NB4 (cell line): Measurements from ENCODE around the gene C4orf50.

Experiments used
- DNase-seq: peaks from one replicate; pipeline ENCODE4 v3.0.0; 2010; ENCODE audit warnings: low read depth
- H3K4me3 ChIP-seq: one replicate; pipeline ENCODE4 v1.5.1; 2011; ENCODE audit warnings: mild to moderate bottlenecking, low read depth, low read length, moderate library complexity
- MYC ChIP-seq: IDR thresholded peaks from 2 replicates; pipeline ENCODE4 v1.6.1; 2011; ENCODE audit warnings: low read depth, low read length
- POLR2A ChIP-seq: IDR thresholded peaks from 2 replicates; pipeline ENCODE4 v1.6.1; 2011; ENCODE audit warnings: mild to moderate bottlenecking; ENCODE audit not compliant: insufficient read length; ENCODE audit errors: extremely low read depth
- TF ChIP-seq, protein P1 (sequence below): IDR thresholded peaks from 2 replicates; pipeline ENCODE4 v1.6.1; 2011; ENCODE audit warnings: low read depth, low read length
- TF ChIP-seq, protein P2 (sequence below): IDR thresholded peaks from one replicate; pipeline ENCODE4 v1.5.1; 2012; ENCODE audit warnings: low read depth, low read length

Gene C4orf50

DNA sequence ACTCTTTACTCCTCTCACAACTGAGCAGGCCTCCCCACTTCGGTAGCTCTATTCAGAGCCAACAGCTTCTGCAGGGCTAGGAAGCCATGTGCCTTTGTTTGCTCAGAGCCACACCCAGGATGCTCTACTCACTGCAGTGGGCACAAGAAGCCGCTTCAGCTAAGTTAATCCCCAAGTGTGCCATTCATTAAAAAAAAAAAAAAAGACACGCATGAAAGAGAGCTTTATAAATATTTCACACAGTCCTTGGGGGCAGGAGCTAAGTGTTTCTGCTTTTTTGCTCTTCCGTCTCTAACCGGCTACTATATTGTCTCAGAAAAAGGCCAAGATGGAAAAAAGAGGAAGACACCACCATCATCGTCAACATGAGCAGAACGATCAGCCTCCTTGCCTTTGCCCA is 133.4 kb downstream of the C4orf50 start:
- TF ChIP-seq, protein P1, sequence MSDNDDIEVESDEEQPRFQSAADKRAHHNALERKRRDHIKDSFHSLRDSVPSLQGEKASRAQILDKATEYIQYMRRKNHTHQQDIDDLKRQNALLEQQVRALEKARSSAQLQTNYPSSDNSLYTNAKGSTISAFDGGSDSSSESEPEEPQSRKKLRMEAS, result no peak
- TF ChIP-seq, protein P2, sequence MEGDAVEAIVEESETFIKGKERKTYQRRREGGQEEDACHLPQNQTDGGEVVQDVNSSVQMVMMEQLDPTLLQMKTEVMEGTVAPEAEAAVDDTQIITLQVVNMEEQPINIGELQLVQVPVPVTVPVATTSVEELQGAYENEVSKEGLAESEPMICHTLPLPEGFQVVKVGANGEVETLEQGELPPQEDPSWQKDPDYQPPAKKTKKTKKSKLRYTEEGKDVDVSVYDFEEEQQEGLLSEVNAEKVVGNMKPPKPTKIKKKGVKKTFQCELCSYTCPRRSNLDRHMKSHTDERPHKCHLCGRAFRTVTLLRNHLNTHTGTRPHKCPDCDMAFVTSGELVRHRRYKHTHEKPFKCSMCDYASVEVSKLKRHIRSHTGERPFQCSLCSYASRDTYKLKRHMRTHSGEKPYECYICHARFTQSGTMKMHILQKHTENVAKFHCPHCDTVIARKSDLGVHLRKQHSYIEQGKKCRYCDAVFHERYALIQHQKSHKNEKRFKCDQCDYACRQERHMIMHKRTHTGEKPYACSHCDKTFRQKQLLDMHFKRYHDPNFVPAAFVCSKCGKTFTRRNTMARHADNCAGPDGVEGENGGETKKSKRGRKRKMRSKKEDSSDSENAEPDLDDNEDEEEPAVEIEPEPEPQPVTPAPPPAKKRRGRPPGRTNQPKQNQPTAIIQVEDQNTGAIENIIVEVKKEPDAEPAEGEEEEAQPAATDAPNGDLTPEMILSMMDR, result no peak
- TF ChIP-seq MYC, result no peak
- no peak for TF ChIP-seq POLR2A
- H3K4me3 ChIP-seq, result no peak overlapping the region
- DNase-seq, result no peak

DNA sequence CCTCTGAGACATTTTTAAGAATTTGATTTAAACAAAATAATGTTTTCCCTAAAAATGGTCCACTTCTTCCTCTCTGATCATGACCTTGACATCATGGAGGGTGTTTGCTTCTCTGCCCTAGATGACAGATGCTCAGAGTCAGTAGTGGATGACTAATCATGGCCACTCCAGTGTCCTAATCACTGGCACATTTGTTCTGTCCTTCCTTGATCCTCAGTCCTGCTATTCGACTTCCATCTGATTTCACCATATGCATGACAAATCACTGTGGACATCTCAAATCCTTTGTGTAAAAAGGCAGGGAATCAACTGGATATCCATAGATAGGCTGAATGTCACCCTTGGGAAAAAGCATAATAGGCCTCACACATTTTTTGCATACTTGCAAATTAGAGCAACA is 134.3 kb downstream of the C4orf50 start:
- no peak overlapping the region for H3K4me3 ChIP-seq
- TF ChIP-seq, protein P1, result no peak
- TF ChIP-seq, protein P2, result no peak
- TF ChIP-seq POLR2A (no peak), MYC (no peak)
- DNase-seq, result no peak

DNA sequence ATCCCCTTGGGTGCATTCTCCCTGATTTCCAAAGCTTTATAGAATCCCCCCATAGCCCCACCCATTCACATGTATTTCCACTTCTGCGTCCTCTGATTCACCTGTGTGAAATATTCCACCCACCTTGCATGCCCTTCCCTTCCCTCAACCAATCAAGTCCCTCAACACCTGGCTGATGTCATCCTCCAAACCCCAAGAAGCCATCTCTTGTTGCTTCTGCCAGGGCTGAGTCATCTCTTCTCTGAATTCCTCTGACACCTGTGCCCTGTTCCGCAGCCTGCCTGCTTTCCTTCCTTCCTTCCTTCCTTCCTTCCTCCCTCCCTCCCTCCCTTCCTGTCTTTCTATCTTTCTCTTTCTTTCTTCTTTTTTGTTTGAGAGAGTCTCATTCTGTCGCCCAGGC is 135.3 kb downstream of the C4orf50 start:
- TF ChIP-seq MYC, result no peak
- TF ChIP-seq, protein P1, result no peak
- TF ChIP-seq POLR2A, result no peak
- TF ChIP-seq, protein P2, result no peak
- no peak overlapping the region for H3K4me3 ChIP-seq
- DNase-seq, result no peak

DNA sequence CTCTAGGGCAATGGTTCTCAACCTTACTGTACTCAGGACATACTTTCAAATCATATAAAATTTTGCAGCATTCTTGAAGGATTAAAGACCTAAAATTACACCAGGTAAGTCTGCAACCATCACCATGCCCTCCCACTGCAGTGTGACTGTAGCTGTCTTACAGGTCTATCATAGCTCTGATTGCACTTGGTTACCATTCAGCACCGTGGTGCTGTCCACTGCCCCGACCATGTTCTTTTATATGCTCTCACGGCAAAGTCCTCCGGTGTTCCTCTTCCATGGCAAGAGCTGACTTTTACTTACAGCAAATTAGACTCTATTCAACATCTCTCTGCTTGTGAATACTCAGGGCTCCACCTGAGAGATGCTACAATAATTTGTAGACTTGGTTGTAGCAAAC is 136.9 kb downstream of the C4orf50 start:
- no peak for DNase-seq
- TF ChIP-seq POLR2A (no peak), MYC (no peak)
- no peak overlapping the region for H3K4me3 ChIP-seq

DNA sequence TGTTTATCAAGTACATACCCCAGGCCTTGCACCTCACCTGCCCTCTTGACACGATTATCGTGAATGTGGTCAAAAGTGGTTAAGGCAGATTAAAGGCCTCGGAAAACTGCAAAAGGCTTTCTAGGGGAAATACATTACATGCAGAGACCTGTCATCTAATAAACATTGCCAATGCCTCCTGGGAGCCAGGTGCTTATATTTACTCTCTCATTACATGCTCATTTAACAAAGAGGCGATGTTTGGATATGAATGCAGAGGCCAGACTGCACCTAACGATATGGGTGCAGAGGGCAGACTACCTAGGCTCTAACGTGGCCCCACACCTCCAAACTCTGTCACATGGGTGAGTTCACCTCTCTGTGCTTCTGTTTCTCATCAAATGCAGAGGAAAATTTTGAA is 139.9 kb downstream of the C4orf50 start:
- H3K4me3 ChIP-seq, result no peak overlapping the region
- no peak for TF ChIP-seq POLR2A
- no peak for TF ChIP-seq MYC
- TF ChIP-seq, protein P2, result no peak
- TF ChIP-seq, protein P1, result no peak
- no peak for DNase-seq

DNA sequence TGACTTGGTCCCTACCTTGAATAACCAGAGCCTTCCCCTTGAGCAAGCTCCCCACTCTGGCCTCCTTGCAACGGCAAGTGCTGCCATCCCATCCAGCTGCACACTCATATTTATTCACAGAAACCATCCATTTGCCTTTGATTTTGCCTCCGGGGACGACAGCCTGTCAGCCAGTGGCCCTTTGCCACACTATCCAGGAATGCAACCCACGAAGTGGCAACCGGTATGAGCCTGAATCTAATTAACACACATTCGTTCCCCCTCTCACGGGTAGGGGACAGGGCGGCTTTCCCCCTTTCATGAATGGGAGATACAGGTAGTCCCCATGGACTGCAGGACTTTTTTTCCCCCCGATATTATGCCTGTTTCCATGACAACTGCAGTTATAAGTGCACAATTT is 140.8 kb downstream of the C4orf50 start:
- DNase-seq, result no peak
- no peak overlapping the region for H3K4me3 ChIP-seq
- TF ChIP-seq MYC (no peak), POLR2A (no peak)
- TF ChIP-seq, protein P2, result no peak
- TF ChIP-seq, protein P1, result no peak
